GM21825 (cell line): ENCODE results near the gene LMO1.

Experiments
- ATAC-seq: cut with Tn5 transposase; IDR thresholded peaks from one replicate; pipeline ENCODE4 v1.9.1; 2021; ENCODE audit warnings: mild to moderate bottlenecking, moderate library complexity; ENCODE audit not compliant: unreplicated experiment

LMO1 gene

GRCh38 chr11:8266246-8267241, 2.9 kb upstream of the LMO1 start:
- ATAC-seq = no peak

- no peak for ATAC-seq
Observed at GRCh38 chr11:8265681-8266241, 2.1 kb upstream of the LMO1 start.

- no peak for ATAC-seq
Observed at GRCh38 chr11:8263109-8263768, 439 bp downstream of the LMO1 start.

GRCh38 chr11:8262552-8263108, 1.0 kb downstream of the LMO1 start:
- no peak for ATAC-seq

GRCh38 chr11:8261921-8262551, 1.6 kb downstream of the LMO1 start:
- no peak for ATAC-seq

- ATAC-seq = no peak
Observed at GRCh38 chr11:8261291-8261690, 2.4 kb downstream of the LMO1 start.

GRCh38 chr11:8260202-8260966, 3.3 kb downstream of the LMO1 start:
- ATAC-seq = no peak

GRCh38 chr11:8259306-8259959, 4.2 kb downstream of the LMO1 start:
- no peak for ATAC-seq

- ATAC-seq = no peak
Observed at GRCh38 chr11:8258784-8259183, 4.9 kb downstream of the LMO1 start.

- no peak for ATAC-seq
Observed at GRCh38 chr11:8258289-8258688, 5.4 kb downstream of the LMO1 start.

- no peak for ATAC-seq
Observed at GRCh38 chr11:8257003-8257664, 6.5 kb downstream of the LMO1 start.

GRCh38 chr11:8256271-8257002, 7.2 kb downstream of the LMO1 start:
- ATAC-seq = no peak

- ATAC-seq = no peak
Observed at GRCh38 chr11:8253566-8253965, 10.1 kb downstream of the LMO1 start.

- no peak for ATAC-seq
Observed at GRCh38 chr11:8252946-8253345, 10.7 kb downstream of the LMO1 start.

GRCh38 chr11:8252388-8252787, 11.3 kb downstream of the LMO1 start:
- ATAC-seq = no peak

- ATAC-seq = no peak
Observed at GRCh38 chr11:8251616-8252295, 11.9 kb downstream of the LMO1 start.

- no peak for ATAC-seq
Observed at GRCh38 chr11:8250981-8251615, 12.6 kb downstream of the LMO1 start.
